ENCODE results near the gene CTRL.
"Not testable (repeated sequence)": the region's sequence is repeated elsewhere in the genome, so short reads cannot be mapped to it uniquely, and the experiment has no call there.

Gene CTRL

DNA sequence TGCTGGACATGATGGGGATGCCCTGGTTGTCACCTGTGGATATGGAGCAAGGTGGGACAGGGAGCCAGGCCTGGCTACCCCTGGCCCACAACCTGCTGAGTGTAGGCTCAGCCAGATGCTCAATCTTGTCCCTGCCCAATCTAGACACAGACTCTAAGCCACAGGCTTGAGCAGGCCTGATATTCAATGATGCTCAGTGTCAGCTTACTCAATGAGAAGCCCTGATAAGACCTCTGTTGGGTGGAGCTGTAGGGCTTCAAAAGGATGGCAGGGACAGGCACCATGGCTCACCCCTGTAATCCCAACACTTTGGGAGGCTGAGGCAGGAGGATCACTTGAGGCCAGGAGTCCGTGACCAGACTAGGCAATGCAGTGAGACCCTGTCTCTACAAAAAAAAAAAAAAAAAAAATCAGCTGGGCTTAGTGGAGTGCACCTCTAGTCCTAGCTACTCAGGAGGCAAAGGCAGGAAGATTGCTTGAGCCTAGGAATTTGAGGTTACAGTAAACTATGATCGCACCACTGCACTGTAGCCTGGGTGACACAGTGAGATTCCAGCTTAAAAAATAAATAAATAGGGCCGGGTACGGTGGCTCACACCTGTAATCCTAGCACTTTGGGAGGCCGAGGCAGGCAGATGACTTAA lies 8.9 kb upstream of the CTRL start:
- no peak for DNase-seq

DNA sequence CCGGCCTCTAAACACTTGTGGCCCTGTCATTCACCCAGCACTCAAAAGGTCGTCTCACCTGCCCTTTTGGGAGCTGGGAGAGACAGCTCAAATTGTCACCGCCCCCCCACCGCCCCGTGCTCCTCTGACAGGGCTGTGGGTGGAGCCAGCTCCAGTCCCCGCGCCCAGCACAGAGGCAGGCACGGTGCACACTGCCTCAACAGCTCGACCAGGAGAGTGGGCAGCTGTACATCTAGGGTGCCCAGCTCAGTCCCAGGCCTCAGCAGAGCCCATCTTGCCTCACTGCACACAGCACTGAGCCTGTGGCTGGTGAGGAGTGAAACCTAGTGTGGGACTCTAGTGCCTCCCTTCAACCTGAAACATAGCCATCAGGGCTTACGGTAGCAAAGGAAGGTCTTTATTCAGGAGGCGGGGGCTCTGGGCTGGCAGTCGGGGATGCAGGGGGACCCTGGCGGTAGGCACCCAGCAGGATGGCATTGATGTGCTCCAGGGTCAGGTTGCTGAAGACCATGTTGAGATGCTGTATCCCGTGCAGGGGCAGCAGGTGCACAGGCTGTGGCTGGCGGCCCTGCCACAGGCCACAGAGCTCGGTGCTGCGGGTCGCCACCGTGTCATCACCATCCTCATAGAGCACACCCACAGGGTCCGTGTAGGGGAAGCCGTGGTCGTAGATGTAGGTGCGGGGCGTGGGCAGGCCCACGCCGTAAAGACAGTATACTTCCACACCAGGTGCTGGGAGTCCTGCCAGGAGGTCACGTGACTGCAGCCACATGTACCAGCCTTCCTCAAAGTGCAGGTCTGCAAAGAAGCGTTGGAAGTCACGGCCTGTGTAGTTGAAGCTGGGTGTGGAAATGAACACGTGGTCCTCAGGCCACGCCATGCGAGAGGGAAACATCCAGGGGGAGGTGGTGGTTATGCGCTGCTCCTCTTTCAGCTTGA lies 8.1 kb upstream of the CTRL start:
- DNase-seq = peak; percentile 76

DNA sequence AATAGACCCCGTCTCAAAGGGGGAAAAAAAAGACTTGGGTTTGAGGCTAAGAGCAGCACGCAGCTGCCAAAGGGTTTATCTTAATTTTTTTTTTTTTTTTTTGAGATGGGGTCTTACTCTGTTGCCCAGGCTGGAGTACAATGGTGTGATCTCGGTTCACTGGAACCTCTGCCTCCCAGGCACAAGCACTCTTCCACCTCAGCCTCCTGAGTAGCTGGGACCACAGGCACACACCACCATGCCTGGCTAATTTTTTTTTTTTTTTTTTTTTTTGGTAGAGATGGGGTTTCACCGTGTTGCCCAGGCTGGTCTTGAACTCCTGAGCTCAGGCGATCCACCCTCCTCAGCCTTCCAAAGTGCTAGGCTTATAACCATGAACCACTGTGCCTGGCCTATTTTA lies 6.1 kb upstream of the CTRL start:
- DNase-seq = not testable (repeated sequence)

- no peak for DNase-seq
Measured at GRCh38 chr16:67936880-67937605, 5.4 kb upstream of the CTRL start.

DNA sequence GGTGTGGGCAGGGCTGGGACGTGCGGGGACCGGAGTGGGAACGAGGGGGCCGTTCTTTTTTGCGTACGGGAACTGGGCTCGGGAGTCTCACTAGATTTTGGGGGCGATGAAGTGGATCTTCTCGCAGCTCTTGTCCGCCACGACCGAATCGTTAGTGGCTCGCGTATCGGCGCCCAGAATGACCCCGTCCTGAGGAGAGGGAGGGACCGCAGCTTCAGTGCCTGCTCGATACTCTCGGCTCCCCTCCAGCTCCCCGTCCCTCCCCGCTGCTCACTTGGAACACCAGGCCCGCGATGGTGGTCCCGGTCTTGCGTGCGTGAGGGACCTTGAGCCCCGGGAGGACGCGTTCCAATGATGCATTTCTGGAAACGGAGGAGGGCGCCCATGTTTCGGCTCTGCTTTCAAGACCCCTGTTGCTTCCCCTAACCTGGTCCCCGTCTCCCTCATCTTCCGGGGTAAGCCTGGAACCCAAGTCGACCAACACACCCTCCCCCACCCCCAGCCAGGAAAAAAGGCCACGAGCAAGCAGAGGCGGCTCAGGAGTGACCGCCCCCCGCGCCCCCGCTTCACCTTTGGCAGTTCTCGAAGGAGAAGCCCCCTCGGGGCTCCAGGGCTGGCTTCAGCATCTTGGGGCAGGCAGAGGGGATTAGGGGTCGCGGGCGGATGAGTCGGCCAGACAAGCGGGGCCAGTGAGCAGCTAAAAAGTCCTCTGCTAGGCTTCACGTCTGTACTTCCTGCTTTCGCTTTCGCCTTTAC lies 4.6 kb upstream of the CTRL start, which contains the start of gene PSMB10:
TSS of gene PSMB10 (minus strand) at position 727 of the 756 bp plus-strand sequence. CDS start at position 626, 101 bp downstream.
- DNase-seq = peak; percentile 89

DNA sequence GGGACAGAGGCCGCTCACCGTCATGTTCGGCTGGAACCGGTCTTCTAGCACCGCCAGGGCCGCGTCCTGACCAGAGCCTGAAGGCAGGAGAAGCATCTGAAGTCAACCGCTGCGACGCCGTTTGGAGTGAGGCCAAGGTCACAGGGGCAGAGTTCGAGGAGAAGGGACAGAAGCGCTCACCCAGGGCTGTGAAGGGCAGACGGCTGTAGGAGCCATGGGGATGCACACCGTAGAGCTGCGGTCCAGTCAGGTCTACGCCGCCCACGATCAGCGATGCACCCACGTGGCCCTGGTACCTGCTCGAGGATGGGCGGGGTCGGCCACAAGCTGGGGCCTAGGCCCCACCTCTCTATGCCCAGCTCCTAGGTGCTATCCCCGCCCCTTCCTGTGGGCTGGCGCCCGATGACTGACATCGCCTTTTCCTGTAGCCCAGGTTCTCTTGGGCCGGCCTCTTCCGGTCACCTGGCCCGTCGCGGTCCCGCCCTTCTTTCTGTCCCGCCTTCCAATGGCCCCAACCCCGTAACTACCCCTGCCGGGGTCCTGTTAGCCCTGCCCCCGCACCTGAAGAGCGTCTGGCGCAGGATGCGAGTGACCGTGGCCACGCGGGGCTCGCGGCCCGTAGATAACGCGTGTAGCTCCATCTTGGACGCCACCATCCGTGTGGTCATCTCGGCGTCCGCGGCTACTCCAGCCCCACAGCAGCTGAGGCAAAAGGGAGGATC lies 3.9 kb upstream of the CTRL start:
- DNase-seq = peak; percentile 95

GRCh38 chr16:67935101-67935401 lies 3.4 kb upstream of the CTRL start:
- no peak for DNase-seq

DNA sequence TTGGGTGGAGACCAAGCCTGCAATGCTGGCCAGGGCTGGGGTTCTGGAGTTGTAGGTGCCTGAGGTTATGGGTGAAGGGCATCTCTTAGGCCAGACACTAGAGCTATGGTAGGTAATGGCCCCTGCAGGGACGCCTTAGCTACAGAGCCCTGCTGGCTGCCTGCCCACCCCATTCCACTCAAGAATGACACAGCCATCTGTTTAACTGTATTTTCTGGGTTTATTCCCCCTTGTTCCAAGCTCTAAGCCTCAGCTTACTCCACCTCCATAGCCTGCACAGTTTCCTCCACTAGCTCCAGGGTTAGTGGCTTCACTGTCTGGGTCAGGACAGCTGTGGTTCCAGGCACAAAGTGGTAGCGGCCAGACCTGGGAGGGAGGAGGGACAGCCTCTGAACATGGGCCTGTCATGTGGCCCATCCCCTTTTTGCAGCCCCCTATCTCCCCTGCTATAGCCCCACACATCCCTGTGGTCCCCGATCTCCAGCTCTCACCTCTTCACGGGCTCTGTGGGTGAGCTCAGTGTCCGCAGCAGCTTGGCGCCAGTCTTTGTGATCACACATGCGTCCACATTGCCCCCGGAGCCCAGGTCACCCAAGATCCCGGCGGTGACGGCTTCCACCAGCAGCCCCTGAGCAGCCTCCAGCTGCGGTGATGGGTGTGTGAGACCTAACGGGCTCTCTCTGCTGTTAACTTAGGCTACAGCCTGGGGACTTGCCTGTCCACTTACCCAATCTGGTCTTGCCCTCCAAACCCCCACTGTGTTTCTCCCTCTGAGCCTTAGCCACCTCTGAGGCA lies 2.8 kb upstream of the CTRL start:
- no peak for DNase-seq

DNA sequence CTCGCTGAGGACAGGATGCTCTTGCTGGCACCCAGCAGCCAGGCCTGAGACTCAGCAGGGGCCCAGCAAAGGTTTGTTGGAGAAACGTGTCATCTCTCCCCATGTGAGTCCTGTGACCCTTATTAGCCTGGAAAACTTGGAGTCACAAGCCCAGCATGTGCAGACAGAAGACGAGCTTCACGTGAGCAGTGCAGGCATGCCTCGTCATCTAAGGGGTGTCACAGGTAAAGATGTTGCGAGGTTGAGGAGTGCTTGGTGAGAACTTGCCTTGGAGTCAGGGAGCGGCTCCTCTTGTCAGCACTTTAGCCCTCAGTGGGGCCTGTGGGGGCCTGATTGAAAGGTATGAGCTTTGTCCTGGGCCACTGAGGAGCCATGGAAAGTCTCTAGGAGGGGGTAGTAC lies 2.1 kb upstream of the CTRL start:
- no peak for DNase-seq

GRCh38 chr16:67932462-67932840 lies 789 bp upstream of the CTRL start:
- DNase-seq = no peak

- DNase-seq = no peak
Measured at GRCh38 chr16:67930678-67931211, 917 bp downstream of the CTRL start.

- DNase-seq = no peak
Measured at GRCh38 chr16:67930191-67930590, 1.5 kb downstream of the CTRL start.

DNA sequence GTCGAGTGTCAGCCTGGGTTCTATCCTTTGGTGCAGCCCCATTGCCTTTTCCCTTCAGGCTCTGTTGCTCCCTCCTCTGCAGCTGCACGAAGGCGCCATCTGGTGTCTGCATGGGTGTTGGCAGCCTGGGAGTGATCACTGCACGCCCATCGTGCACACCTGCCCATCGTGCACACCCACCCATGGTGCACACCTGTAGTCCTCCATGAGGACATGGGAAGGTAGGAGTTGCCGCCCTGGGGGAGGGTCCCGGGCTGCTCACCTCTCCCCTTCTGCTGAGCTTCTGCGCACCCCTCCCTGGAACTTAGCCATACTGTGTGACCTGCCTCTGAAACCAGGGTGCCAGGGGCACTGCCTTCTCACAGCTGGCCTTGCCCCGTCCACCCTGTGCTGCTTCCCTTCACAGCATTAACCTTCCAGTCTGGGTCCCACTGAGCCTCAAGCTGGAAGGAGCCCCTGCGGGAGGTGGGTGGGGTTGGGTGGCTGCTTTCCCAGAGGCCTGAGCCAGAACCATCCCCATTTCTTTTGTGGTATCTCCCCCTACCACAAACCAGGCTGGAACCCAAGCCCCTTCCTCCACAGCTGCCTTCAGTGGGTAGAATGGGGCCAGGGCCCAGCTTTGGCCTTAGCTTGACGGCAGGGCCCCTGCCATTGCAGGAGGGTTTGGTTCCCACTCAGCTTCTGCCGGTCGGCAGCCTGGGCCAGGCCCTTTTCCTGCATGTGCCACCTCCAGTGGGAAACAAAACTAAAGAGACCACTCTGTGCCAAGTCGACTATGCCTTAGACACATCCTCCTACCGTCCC lies 2.9 kb downstream of the CTRL start:
- DNase-seq = peak; percentile 90

- no peak for DNase-seq
Measured at GRCh38 chr16:67928147-67928546, 3.5 kb downstream of the CTRL start.

DNA sequence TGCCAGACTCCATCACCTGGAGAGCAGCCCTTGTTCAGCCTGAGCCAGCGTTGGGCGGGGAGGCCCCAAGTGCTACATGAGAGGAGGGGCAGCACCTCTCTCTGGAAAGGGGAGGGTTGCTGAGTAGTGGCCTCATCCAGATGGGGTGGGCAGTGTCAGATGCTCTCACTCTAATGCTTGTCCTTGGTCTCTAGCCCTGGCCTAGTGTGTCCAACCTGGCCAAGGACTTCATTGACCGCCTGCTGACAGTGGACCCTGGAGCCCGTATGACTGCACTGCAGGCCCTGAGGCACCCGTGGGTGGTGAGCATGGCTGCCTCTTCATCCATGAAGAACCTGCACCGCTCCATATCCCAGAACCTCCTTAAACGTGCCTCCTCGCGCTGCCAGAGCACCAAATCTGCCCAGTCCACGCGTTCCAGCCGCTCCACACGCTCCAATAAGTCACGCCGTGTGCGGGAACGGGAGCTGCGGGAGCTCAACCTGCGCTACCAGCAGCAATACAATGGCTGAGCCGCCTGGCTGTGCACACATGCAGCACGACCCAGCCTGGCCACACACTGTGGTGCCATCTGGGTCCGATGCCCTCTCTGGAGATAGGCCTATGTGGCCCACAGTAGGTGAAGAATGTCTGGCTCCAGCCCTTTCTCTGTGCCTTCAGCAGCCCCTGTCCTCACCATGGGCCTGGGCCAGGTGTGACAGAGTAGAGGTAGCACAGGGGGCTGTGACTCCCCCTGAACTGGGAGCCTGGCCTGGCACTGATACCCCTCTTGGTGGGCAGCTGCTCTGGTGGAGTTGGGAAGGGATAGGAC lies 4.3 kb downstream of the CTRL start:
- DNase-seq = no peak

GRCh38 chr16:67926181-67926750 lies 5.4 kb downstream of the CTRL start:
- no peak for DNase-seq

GRCh38 chr16:67924140-67924906 lies 7.3 kb downstream of the CTRL start:
- DNase-seq = no peak
